ENCODE data around the gene ZIK1.

DNA sequence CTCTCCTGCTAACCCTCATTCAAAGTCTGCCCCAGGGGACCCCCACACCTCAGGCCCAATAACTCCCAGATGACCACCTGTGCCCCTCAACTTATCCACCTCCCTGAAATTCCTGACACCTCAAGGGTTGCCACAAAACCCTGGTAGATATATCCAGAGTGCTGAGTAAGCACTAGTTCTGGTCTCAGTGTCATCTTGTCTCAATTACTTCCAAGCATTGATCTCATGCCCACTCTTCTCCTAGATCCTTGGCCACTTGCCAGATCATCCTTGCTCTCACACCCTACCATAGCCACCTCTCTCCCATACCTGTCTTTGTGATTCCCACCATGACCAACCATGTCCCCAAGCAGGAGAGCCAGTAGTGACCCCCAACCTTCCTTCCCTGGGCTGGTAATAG lies 7.3 kb upstream of the ZIK1 start:
- TF ChIP-seq CTCF (IDR thresholded peaks at IDR 0.05) (no peak), POLR2A (IDR thresholded peaks at IDR 0.05) (no peak)

Measured in testis (tissue), 2 donors.